ENCODE data around the gene AMHR2.
A peak's percentile ranks its signal among the peaks of the same experiment; 100 is the strongest.
"Not testable (repeated sequence)": the region's sequence is repeated elsewhere in the genome, so short reads cannot be mapped to it uniquely, and the experiment has no call there.

Gene AMHR2

DNA sequence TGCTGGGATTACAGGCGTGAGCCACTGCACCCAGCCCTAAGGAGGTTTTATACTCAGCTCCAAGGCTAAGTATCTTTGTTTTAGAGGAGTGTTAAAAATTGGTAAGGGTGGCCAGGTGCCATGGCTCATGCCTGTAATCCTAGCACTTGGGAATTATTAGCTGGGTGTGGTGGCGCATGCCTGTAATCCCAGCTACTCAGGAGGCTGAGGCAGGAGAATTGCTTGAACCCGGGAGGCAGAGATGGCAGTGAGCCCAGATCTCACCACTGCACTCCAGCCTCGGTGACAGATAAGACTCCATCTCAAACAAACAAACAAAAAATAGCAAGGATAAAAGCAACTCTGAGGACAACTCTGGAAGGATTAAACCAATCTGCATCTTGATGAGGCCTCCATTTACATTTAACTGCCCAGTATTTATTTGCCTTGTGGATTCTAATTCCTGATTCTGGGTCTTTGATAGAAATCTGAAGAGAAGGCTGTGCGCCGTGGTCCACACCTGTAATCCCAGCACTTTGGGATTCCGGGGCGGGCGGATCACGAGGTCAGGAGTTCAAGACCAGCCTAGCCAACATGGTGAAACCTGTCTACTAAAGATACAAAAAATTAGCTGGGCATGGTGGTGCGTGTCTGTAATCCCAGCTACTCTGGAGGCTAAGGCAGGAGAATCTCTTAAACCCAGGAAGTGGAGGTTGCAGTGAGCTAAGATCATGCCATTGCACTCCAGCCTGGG, 21.1 kb downstream of the AMHR2 start:
- H3K4me3 Mint-ChIP-seq = peak overlapping the region; percentile 12
- H3K4me1 Mint-ChIP-seq = peaks cover 47% of the 10 kb centered on the region
- H3K36me3 Mint-ChIP-seq (ENCODE audit: insufficient read depth) = peaks cover 48% of the 10 kb centered on the region
- not testable (repeated sequence) for DNase-seq (ENCODE audit: low spot score in 2 of 2); H3K27me3 Mint-ChIP-seq; H3K27ac Mint-ChIP-seq (ENCODE audit: low read depth); ATAC-seq (replicated peaks; ENCODE audit: extremely low read depth, poor library complexity, severe bottlenecking); H3K9me3 Mint-ChIP-seq

DNA sequence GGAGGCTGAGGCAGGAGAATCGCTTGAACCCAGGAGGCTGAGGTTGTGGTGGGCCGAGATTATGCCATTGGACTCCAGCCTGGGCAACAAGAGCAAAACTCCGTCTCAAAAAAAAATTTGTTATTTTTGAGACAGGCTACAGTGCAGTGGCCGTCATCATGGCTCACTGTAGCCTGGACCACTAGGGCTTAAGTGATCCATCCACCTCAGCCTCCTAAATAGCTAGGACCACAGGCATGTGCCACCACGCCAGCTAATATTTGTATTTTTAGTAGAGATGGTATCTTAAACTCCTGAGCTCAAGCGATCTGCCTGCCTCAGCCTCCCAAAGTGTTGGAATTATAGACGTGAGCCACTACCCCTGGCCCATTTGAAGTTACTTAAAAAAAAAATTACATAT, 27.3 kb downstream of the AMHR2 start:
- H3K9me3 Mint-ChIP-seq = no peaks in the 10 kb centered on the region
- no peak overlapping the region for H3K27ac Mint-ChIP-seq (ENCODE audit: low read depth)
- no peaks in the 10 kb centered on the region for H3K27me3 Mint-ChIP-seq
- DNase-seq (ENCODE audit: low spot score in 2 of 2) (no peak), ATAC-seq (replicated peaks; ENCODE audit: extremely low read depth, poor library complexity, severe bottlenecking) (no peak)
- H3K4me1 Mint-ChIP-seq = peaks cover 38% of the 10 kb centered on the region
- peaks cover 54% of the 10 kb centered on the region for H3K36me3 Mint-ChIP-seq (ENCODE audit: insufficient read depth)
- H3K4me3 Mint-ChIP-seq = no peak overlapping the region

DNA sequence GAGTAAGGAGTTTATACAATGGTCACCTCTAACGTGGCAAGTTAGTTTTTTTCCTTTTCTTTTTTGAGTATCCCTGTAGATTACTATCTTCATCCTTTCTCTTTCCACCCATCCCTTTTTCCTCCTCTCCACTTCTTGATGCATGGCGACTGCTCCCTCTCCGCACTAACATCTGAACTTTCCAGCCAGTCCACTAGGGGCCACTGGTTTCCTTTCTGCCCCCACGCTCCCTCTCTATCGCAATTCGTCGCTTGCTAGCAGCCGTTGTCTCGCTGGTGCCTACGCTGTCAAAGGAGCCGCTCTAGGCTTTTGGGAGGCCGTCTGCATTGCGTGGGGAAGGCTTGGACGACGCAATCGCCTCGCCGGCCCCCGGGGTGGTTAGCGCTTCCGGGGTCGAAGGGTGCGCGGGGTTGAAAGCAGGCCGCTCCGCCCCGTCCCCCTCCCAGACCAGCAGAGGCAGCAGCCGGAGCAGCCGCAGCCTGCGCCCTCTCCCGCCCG, 28.1 kb downstream of the AMHR2 start, which contains the start of gene PCBP2:
Gene PCBP2, plus strand, starts transcription at position 442 of the 498 bp plus-strand sequence. CDS start 2,699 bp downstream, outside the sequence.
- H3K36me3 Mint-ChIP-seq (ENCODE audit: insufficient read depth) = peaks cover 55% of the 10 kb centered on the region

DNA sequence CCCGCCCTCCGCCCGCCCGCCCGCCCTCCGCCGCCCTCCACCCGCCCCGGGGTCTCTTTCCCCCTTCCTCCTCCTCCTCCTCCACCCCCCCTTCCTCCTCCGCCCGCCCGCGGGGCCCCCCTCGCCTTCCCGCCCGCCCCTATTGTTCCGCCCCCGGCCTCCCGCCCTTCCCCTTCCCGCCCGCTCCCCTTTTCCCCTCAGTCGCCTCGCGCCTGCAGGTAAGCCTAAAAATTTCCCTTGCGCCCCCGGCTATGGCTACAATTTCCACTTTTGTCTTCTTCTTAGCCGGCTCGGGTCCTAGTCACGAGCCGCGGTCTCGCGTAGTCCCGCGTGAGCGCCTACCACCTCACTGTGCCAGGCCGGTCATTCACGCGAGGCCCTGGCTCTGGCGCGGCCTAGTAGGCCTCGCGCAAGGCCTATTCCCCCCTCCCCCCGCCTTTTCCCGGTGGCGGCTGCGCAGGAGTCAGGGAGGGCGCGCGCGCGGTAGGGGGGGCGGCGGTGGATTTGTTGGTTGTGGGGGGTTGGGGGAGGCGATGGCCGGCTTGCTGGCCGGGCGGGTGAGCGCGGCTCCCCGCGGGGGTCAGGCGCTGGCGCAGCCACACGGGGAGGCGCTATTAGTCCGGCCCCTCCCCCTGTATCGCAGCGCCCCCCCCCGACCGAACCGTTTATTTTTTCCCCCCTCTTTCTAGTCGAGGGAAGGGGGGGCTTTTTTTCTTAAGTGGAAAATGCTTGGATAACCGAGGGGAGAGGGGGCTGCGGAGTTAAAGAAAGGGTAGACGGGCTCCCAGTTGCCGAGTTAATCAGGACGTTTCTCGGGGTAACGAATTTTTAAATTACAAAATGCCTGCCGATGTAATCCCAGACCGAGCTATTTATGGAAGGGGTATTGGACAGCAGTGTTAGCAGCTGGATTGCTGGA, 28.8 kb downstream of the AMHR2 start:
- ATAC-seq (replicated peaks; ENCODE audit: extremely low read depth, poor library complexity, severe bottlenecking) (peak; percentile 34), DNase-seq (ENCODE audit: low spot score in 2 of 2) (peak; percentile 72 to 80)
- Mint-ChIP-seq H3K4me1 (peaks cover 30% of the 10 kb centered on the region), H3K27me3 (no peaks in the 10 kb centered on the region), H3K4me3 (peak overlapping the region; percentile 88), H3K36me3 (ENCODE audit: insufficient read depth) (peaks cover 58% of the 10 kb centered on the region), H3K27ac (ENCODE audit: low read depth) (peak overlapping the region; percentile 97), H3K9me3 (no peaks in the 10 kb centered on the region)

More for the DNA sequence above, 28.1 kb downstream of the AMHR2 start, which contains the start of gene PCBP2:
- H3K27ac Mint-ChIP-seq (ENCODE audit: low read depth) = peak within 1 kb of the TSS; percentile 97
- no peaks in the 10 kb centered on the region for H3K27me3 Mint-ChIP-seq
- H3K4me1 Mint-ChIP-seq = peaks cover 30% of the 10 kb centered on the region
- H3K4me3 Mint-ChIP-seq = peak within 1 kb of the TSS; percentile 88
- peak; percentile 98 for ATAC-seq (replicated peaks; ENCODE audit: extremely low read depth, poor library complexity, severe bottlenecking)
- H3K9me3 Mint-ChIP-seq = no peaks in the 10 kb centered on the region
- peak; percentile 87 to 97 for DNase-seq (ENCODE audit: low spot score in 2 of 2)

DNA sequence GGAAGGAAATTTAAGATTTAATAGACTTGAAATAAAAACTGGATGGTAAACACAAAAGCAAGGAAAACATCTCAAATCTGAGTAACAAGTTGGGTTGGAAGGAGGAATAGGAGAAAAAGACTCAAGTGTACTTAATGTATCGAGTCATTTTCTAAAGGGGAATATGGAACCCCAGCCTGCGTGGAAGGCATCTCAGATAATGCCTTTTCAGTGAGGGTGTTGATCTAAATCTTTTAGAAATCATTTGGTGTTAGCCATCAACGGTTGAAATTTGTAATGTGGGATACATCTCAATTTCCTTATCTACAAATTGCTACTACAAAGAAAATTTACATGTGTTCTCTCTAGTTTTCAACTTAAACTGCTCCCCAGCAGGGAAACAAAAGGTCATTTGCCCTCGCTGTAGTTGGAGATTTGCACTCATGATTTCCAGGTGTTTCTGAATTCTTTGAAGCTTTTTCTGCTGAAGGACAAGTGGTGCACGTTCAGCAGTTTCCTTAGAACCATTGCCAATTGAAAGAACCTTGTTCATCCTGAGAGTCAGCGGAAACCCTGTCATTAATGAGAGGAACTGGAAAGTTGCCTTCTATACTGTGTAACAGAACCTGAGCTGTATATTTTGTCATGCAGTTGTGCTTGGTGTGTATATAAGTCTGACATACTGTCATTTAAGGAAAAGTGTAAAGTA, 30.4 kb downstream of the AMHR2 start:
- peaks cover 30% of the 10 kb centered on the region for H3K4me1 Mint-ChIP-seq
- peaks cover 68% of the 10 kb centered on the region for H3K36me3 Mint-ChIP-seq (ENCODE audit: insufficient read depth)

DNA sequence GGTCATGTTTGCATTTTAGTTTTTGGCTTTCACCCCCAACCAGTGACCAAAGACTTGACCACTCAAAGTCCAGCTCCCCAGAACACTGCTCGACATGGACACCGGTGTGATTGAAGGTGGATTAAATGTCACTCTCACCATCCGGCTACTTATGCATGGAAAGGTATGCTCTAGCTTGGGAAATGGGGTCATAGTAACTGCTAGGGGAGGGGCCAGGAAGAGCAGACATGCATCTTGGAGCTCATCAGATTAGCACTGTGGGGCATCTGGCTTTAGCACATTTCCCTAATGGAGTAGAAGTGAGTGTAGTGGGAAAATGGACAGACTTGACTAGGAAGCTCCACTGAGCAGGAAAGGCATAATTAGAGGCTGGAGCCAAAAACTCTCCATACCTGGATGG, 31.1 kb downstream of the AMHR2 start:
- Mint-ChIP-seq H3K36me3 (ENCODE audit: insufficient read depth) (peaks cover 71% of the 10 kb centered on the region), H3K4me1 (peaks cover 31% of the 10 kb centered on the region), H3K4me3 (peak overlapping the region; percentile 88), H3K27me3 (no peaks in the 10 kb centered on the region), H3K27ac (ENCODE audit: low read depth) (no peak overlapping the region), H3K9me3 (no peaks in the 10 kb centered on the region)
- ATAC-seq (replicated peaks; ENCODE audit: extremely low read depth, poor library complexity, severe bottlenecking) (no peak), DNase-seq (ENCODE audit: low spot score in 2 of 2) (no peak)

More for the DNA sequence above, 30.4 kb downstream of the AMHR2 start:
- no peak for ATAC-seq (replicated peaks; ENCODE audit: extremely low read depth, poor library complexity, severe bottlenecking)
- no peak for DNase-seq (ENCODE audit: low spot score in 2 of 2)
- Mint-ChIP-seq H3K27me3 (no peaks in the 10 kb centered on the region), H3K27ac (ENCODE audit: low read depth) (peak overlapping the region; percentile 97), H3K4me3 (peak overlapping the region; percentile 88), H3K9me3 (no peaks in the 10 kb centered on the region)

DNA sequence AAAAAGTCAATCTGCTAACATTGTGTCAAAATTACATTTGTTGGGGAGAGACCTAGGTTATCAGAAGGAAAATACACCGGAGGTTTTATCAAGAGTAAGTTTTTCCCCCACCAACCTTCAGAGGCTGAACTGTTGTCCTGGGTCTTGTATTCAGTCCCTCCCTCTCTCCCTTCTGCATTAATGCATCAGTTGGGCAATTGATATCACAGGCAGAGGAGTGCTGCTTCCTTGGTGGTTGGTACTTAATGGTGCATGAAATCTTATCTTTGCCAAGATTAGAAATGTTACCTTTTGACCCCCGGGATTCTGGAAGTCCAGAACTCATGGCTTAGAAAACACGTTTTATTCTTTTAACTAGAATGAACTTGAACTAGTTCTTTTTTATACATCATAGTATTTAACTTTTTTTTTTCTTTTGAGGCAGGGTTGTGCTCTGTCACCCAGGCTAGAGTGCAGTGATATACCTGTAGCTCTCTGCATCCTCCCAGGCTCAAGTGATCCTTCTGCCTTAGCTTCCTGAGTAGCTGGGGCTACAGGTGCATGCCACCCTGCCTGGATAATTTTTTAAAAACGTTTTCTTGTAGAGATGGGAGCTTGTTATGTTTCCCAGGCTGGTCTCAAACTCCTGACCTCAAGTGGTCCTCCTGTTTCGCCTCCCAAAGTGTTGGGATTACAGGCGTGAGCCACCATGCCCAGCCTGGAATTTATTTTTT, 33.2 kb downstream of the AMHR2 start:
- H3K36me3 Mint-ChIP-seq (ENCODE audit: insufficient read depth) = peaks cover 90% of the 10 kb centered on the region
- no peak overlapping the region for H3K4me3 Mint-ChIP-seq
- ATAC-seq (replicated peaks; ENCODE audit: extremely low read depth, poor library complexity, severe bottlenecking) (no peak), DNase-seq (ENCODE audit: low spot score in 2 of 2) (no peak)
- H3K9me3 Mint-ChIP-seq = no peaks in the 10 kb centered on the region
- H3K27me3 Mint-ChIP-seq = no peaks in the 10 kb centered on the region
- H3K4me1 Mint-ChIP-seq = peaks cover 41% of the 10 kb centered on the region
- H3K27ac Mint-ChIP-seq (ENCODE audit: low read depth) = no peak overlapping the region

DNA sequence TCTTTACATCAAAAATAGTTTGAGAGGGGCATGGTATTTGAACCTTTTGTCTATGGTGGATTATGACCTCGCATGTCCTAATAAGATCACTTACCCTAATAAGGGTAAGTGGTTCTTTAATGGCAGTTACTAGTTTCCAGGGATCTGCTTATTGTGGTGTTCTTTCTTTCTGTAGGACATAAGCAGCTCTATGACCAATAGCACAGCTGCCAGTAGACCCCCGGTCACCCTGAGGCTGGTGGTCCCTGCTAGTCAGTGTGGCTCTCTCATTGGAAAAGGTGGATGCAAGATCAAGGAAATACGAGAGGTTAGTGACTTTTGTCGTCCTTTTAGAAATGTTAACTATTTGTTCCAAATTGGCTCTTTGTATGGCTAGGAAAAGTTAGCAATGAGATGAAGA, 35.4 kb downstream of the AMHR2 start:
- peaks cover 46% of the 10 kb centered on the region for H3K4me1 Mint-ChIP-seq
- no peaks in the 10 kb centered on the region for H3K9me3 Mint-ChIP-seq
- H3K4me3 Mint-ChIP-seq = peak overlapping the region; percentile 28
- DNase-seq (ENCODE audit: low spot score in 2 of 2) = no peak
- ATAC-seq (replicated peaks; ENCODE audit: extremely low read depth, poor library complexity, severe bottlenecking) = no peak
- no peak overlapping the region for H3K27ac Mint-ChIP-seq (ENCODE audit: low read depth)
- no peaks in the 10 kb centered on the region for H3K27me3 Mint-ChIP-seq
- H3K36me3 Mint-ChIP-seq (ENCODE audit: insufficient read depth) = peaks cover 94% of the 10 kb centered on the region

DNA sequence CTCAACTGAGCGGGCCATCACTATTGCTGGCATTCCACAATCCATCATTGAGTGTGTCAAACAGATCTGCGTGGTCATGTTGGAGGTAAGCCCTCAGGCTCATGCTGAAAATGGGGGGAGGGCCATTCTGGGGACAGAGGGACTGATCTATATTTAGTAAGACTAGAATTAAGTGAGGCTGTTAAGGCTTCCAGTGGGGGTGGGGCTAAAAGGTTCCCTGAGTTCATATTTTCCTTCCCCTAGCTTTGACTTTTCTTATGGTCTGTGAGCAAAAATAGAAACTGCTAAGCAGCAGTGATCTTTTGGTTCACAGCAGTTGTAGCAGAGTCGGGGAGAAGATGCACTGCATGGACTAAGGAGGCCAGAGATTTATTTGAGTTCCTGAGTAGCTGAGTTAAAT, 37.4 kb downstream of the AMHR2 start:
- H3K4me1 Mint-ChIP-seq = peaks cover 44% of the 10 kb centered on the region
- ATAC-seq (replicated peaks; ENCODE audit: extremely low read depth, poor library complexity, severe bottlenecking) = no peak
- no peak overlapping the region for H3K4me3 Mint-ChIP-seq
- H3K27me3 Mint-ChIP-seq = no peaks in the 10 kb centered on the region
- peak overlapping the region; percentile 29 for H3K27ac Mint-ChIP-seq (ENCODE audit: low read depth)
- peaks cover 94% of the 10 kb centered on the region for H3K36me3 Mint-ChIP-seq (ENCODE audit: insufficient read depth)
- DNase-seq (ENCODE audit: low spot score in 2 of 2) = no peak
- no peaks in the 10 kb centered on the region for H3K9me3 Mint-ChIP-seq

DNA sequence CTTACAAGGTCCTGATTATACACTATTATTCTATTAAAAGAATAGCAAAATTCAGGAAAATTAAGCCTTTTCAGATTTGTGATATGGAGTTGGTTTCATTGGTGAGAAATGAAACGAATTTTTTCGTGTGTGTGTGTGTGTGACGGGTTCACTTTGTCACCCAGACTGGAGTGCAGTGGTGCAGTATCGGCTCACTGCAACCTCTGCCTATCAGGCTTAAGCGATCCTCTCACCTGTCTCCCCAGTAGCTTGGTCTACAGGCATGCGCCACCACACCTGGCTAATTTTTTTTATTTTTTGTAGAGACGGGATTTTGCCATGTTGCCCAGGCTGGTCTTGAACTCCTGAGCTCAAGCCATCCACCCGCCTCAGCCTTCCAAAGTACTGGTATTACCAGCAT, 37.9 kb downstream of the AMHR2 start:
- Mint-ChIP-seq H3K9me3 (no peaks in the 10 kb centered on the region), H3K27me3 (no peaks in the 10 kb centered on the region), H3K4me3 (no peak overlapping the region), H3K36me3 (ENCODE audit: insufficient read depth) (peaks cover 94% of the 10 kb centered on the region), H3K4me1 (peaks cover 46% of the 10 kb centered on the region), H3K27ac (ENCODE audit: low read depth) (no peak overlapping the region)
- ATAC-seq (replicated peaks; ENCODE audit: extremely low read depth, poor library complexity, severe bottlenecking) (no peak), DNase-seq (ENCODE audit: low spot score in 2 of 2) (no peak)

DNA sequence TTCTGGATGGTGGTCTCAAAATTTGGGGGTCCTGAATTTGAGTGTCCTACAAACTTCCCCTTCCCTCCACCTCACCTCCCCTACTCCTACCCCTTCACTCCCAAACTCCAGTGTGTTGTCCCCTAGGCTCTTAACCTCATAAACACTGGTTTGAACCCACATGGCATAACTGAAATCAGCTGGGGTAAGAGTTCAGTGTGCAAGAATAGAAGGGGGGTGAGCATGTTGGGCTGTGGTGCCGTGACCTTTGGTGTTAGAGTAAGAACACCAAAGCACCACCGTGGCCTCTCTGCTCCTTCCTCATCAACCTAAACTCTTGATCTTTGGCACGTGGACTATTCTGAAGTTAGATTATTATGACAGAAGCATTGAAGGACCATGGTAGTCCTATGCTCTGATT, 39.3 kb downstream of the AMHR2 start:
- Mint-ChIP-seq H3K4me1 (peaks cover 52% of the 10 kb centered on the region), H3K27me3 (no peaks in the 10 kb centered on the region), H3K36me3 (ENCODE audit: insufficient read depth) (peaks cover 99% of the 10 kb centered on the region), H3K27ac (ENCODE audit: low read depth) (no peak overlapping the region), H3K4me3 (no peak overlapping the region), H3K9me3 (no peaks in the 10 kb centered on the region)
- no peak for ATAC-seq (replicated peaks; ENCODE audit: extremely low read depth, poor library complexity, severe bottlenecking)
- no peak for DNase-seq (ENCODE audit: low spot score in 2 of 2)

All from central memory CD8-positive, alpha-beta T cell (primary cell).